ENCODE data around the gene PHLDB2. TPM values are rescaled to one million over a fixed set of nuclear protein-coding genes. Genes with fewer than 3 reads are reported as not detected.

The PHLDB2 gene
- total RNA-seq (2016; rRNA removed; fragmentation: Illumina TruSeq; extraction: Trizol) (21.5 and 23.6 TPM in 2 replicates), polyA plus RNA-seq (2011; rRNA removed) (8.4 and 8.7 TPM in 2 replicates), polyA minus RNA-seq (2011; rRNA and poly(A)+ RNA removed; ENCODE audit: low replicate concordance) (27.7 and 69.1 TPM in 2 replicates), Bru-seq, nascent RNA (percentile 77 among the genes with signal in this experiment), BruChase-seq, experiment 1, labeled RNA remaining after a 6-hour chase (percentile 71 among the genes with signal in this experiment), BruChase-seq, experiment 2, labeled RNA remaining after a 2-hour chase (percentile 74 among the genes with signal in this experiment)
- total RNA-seq (2016; cell fraction: cytosol; rRNA removed; fragmentation: Illumina TruSeq; extraction: Trizol; ENCODE audit: low read depth): 6.9 and 8.0 TPM in 2 replicates
- 21.0 and 22.1 TPM in 2 replicates for total RNA-seq (2016; cell fraction: insoluble cytoplasmic fraction; rRNA removed; fragmentation: Illumina TruSeq; extraction: Trizol)
- 7.5 and 8.6 TPM in 2 replicates for total RNA-seq (2016; cell fraction: membrane; rRNA removed; fragmentation: Illumina TruSeq; extraction: Trizol)
- 47.1 and 49.2 TPM in 2 replicates for total RNA-seq (2016; cell fraction: nucleus; rRNA removed; fragmentation: Illumina TruSeq; extraction: Trizol)
- polyA plus RNA-seq (2011; cell fraction: cytosol; rRNA removed): 4.0 and 4.6 TPM in 2 replicates
- 16.3 and 16.8 TPM in 2 replicates for polyA plus RNA-seq (2011; cell fraction: nucleus; rRNA removed)
- polyA plus RNA-seq (2012): 8.4 and 12.0 TPM in 2 replicates
- polyA plus RNA-seq (2016; cell fraction: cytosol; fragmentation: Illumina TruSeq; extraction: Trizol; ENCODE audit: low read depth): 0.75 and 0.92 TPM in 2 replicates
- 17.4 and 18.0 TPM in 2 replicates for polyA plus RNA-seq (2016; cell fraction: insoluble cytoplasmic fraction; fragmentation: Illumina TruSeq; extraction: Trizol; ENCODE audit: low read depth)
- 2.9 and 3.1 TPM in 2 replicates for polyA plus RNA-seq (2016; cell fraction: membrane; fragmentation: Illumina TruSeq; extraction: Trizol; ENCODE audit: low read depth)
- 34.5 and 36.8 TPM in 2 replicates for polyA plus RNA-seq (2016; cell fraction: nucleus; fragmentation: Illumina TruSeq; extraction: Trizol; ENCODE audit: insufficient read depth, low read depth)
- polyA minus RNA-seq (2011; cell fraction: cytosol; rRNA and poly(A)+ RNA removed): 12.6 and 13.0 TPM in 2 replicates
- polyA minus RNA-seq (2011; cell fraction: nucleus; rRNA and poly(A)+ RNA removed): 99.5 and 104 TPM in 2 replicates
- long read RNA-seq, experiment 1, partial matches to known transcripts: 3 of 4 reads
- long read RNA-seq, experiment 1, other reads (novel, unspliced or antisense): 1 of 4 reads
- long read RNA-seq, experiment 2, partial matches to known transcripts: 1 of 8 reads
- long read RNA-seq, experiment 2, other reads (novel, unspliced or antisense): 7 of 8 reads

GRCh38 chr3:111859061-111859973, at the start of gene PHLDB2:
PHLDB2 (plus strand) TSS chr3:111859265; CDS start chr3:111884078, 24,813 bp downstream.
- H3K9ac ChIP-seq (ENCODE audit: insufficient read depth, low read depth, low read length): peak within 1 kb of the TSS; percentile 96
- under 1% methylated on average over 30 of the region's 78 CpGs for WGBS (ENCODE audit: low lambda C conversion rate)
- peak within 1 kb of the TSS; percentile 84 to 98 (median 88) for H3K4me3 ChIP-seq (replicated peaks in 1 of 3; ENCODE audit: insufficient read depth in 1 of 3, low read depth in 2 of 3, low read length in 3 of 3)
- ChIA-PET CTCF (ENCODE audit: low intra/inter-chr PET ratio, low total read pairs) (interaction anchor here (2.7 kb wide), 1 partner anchor 142 kb away, joined by 12 read pairs; no protein-coding TSS in a partner anchor), POLR2A (interaction anchor here (0.7 to 1.8 kb wide), 6 partner anchors 9 to 183 kb away, joined by 3 to 14 read pairs (median 4); no protein-coding TSS in a partner anchor)
- no peaks in the 10 kb centered on the region; a peak in 1 of 5 replicates for H3K36me3 ChIP-seq (replicated peaks in 1 of 2; ENCODE audit: control insufficient read depth in 1 of 2, insufficient read depth in 2 of 2, low read length in 2 of 2)
- no peaks in the 10 kb centered on the region for H4K20me1 ChIP-seq (ENCODE audit: insufficient read depth, low read length)
- intact Hi-C loops (cut with micrococcal nuclease; ENCODE audit: unreplicated experiment) (no loop called here), in situ Hi-C loops (cut with HindIII; ENCODE audit: extremely low pct_ligation_motif_present, low pct_unique_long_range_greater_than_20kb) (no loop called here)
- ATAC-seq (peak; percentile 96), FAIRE-seq (peak; percentile 54), DNase-seq (ENCODE audit: low spot score) (peak; percentile 68)
- H3K4me1 ChIP-seq (ENCODE audit: insufficient read depth, low read length): peaks cover 41% of the 10 kb centered on the region
- no peaks in the 10 kb centered on the region; a peak in 1 of 5 replicates for H3K27me3 ChIP-seq (ENCODE audit: control insufficient read depth in 1 of 2, insufficient read depth in 2 of 2, low read length in 2 of 2)
- no peaks in the 10 kb centered on the region for H3K9me3 ChIP-seq (ENCODE audit: low read length)
- H3K79me2 ChIP-seq (ENCODE audit: insufficient read depth, low read length): peaks cover 12% of the 10 kb centered on the region
- no peak within 1 kb of the TSS for H2AFZ ChIP-seq (ENCODE audit: low read length)
- BruUV-seq (replicated peaks): no TSS peak
- peak within 1 kb of the TSS; percentile 92 for H3K27ac ChIP-seq (ENCODE audit: extremely low read length, insufficient read depth, low read length)
- H3K4me2 ChIP-seq (ENCODE audit: low read depth, low read length): peak within 1 kb of the TSS; percentile 84
- no peak for TF ChIP-seq MLXIP (CRISPR knock-in tag; IDR thresholded peaks at IDR 0.05; ENCODE audit: borderline replicate concordance)
- TF ChIP-seq RFX3 (CRISPR knock-in tag; IDR thresholded peaks at IDR 0.05): no peak
- peak; percentile 67; the same call in 1 of the 2 replicates for TF ChIP-seq ZNF607 (CRISPR knock-in tag; IDR thresholded peaks at IDR 0.05; ENCODE audit: borderline replicate concordance)
- peak; percentile 87; the same call in 1 of the 2 replicates for TF ChIP-seq FOXC1 (CRISPR knock-in tag; IDR thresholded peaks at IDR 0.05; ENCODE audit: borderline replicate concordance)
- peak; percentile 31; the same call in 1 of the 2 replicates for TF ChIP-seq ATF2 (CRISPR knock-in tag; IDR thresholded peaks at IDR 0.05)
- no peak for TF ChIP-seq ZNF513 (CRISPR knock-in tag; conservative IDR thresholded peaks at IDR 0.05)
- TF ChIP-seq ZNF580 (CRISPR knock-in tag; IDR thresholded peaks at IDR 0.05; ENCODE audit: borderline replicate concordance, low read depth): 0 out of 2 replicates have a peak, but pooled peaks have one; percentile 21
- peak; percentile 53 for TF ChIP-seq XRCC5 (optimal IDR thresholded peaks at IDR 0.05; ENCODE audit: low read length)
- TF ChIP-seq ZC3H13 (CRISPR knock-in tag; IDR thresholded peaks at IDR 0.05): peak; percentile 64; the same call in 1 of the 2 replicates
- peak; percentile 90 for TF ChIP-seq BHLHE40 (IDR thresholded peaks at IDR 0.05; ENCODE audit: low read length)
